T-helper 2 cell treated with Interferon-gamma antibody and Interleukin-4, amounts not matched to agents 5 μg/mL and 100 μg/mL, for 36 hours (primary cell): ENCODE measurements around the gene FGF2.
A peak's percentile ranks its signal among the peaks of the same experiment; 100 is the strongest.
"Not testable (repeated sequence)": the region's sequence is repeated elsewhere in the genome, so short reads cannot be mapped to it uniquely, and the experiment has no call there.

ENCODE experiments used
- DNase-seq: peaks from one replicate; pipeline ENCODE4 v3.0.0; 2021; ENCODE audit warnings: low spot score
- H3K27ac Mint-ChIP-seq: one replicate; pipeline ENCODE4 v1.8.0; 2021; ENCODE audit warnings: mild to moderate bottlenecking, mixed read lengths
- H3K27me3 Mint-ChIP-seq: one replicate; pipeline ENCODE4 v1.8.0; 2021; ENCODE audit warnings: low read depth, mixed read lengths
- H3K36me3 Mint-ChIP-seq: one replicate; pipeline ENCODE4 v1.8.0; 2021; ENCODE audit warnings: low read depth, mixed read lengths
- H3K4me1 Mint-ChIP-seq: one replicate; pipeline ENCODE4 v1.8.0; 2021; ENCODE audit warnings: low read depth, mixed read lengths
- H3K4me3 Mint-ChIP-seq: one replicate; pipeline ENCODE4 v1.8.0; 2022; ENCODE audit warnings: mild to moderate bottlenecking, moderate library complexity, mixed read lengths
- H3K9me3 Mint-ChIP-seq: one replicate; pipeline ENCODE4 v1.8.0; 2021; ENCODE audit warnings: mixed read lengths

FGF2 gene

DNA sequence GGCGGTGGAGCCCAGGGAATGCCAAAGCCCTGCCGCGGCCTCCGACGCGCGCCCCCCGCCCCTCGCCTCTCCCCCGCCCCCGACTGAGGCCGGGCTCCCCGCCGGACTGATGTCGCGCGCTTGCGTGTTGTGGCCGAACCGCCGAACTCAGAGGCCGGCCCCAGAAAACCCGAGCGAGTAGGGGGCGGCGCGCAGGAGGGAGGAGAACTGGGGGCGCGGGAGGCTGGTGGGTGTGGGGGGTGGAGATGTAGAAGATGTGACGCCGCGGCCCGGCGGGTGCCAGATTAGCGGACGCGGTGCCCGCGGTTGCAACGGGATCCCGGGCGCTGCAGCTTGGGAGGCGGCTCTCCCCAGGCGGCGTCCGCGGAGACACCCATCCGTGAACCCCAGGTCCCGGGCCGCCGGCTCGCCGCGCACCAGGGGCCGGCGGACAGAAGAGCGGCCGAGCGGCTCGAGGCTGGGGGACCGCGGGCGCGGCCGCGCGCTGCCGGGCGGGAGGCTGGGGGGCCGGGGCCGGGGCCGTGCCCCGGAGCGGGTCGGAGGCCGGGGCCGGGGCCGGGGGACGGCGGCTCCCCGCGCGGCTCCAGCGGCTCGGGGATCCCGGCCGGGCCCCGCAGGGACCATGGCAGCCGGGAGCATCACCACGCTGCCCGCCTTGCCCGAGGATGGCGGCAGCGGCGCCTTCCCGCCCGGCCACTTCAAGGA lies at the start of gene FGF2:
FGF2 (plus strand) TSS at position 279 of the 705 bp plus-strand sequence; CDS start at position 623, 344 bp downstream.
- H3K36me3 Mint-ChIP-seq, result no peaks in the 10 kb centered on the region
- H3K27ac Mint-ChIP-seq, result peak within 1 kb of the TSS; percentile 9
- no peaks in the 10 kb centered on the region for H3K9me3 Mint-ChIP-seq
- DNase-seq, result peak; percentile 22
- peak within 1 kb of the TSS; percentile 74 for H3K4me3 Mint-ChIP-seq
- H3K4me1 Mint-ChIP-seq, result peaks cover 15% of the 10 kb centered on the region
- peaks cover 70% of the 10 kb centered on the region for H3K27me3 Mint-ChIP-seq

DNA sequence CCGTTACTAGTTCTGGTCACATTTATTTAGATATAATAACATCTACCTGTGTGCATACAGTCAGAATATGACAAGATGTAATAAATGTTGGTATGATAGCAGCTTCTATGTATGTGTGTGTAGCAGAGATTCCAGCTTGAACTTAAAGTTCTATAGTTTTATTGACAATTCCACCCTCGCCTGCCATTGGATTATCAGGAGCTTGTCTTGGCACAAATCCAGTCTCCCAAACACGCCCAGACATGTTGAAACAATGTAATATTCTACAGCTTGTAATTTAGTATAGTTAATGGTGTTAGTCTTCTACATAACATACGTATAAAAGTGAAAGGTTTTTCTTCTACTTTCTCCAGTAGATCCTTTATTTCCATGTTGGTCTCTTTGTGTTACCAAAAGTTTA lies 49.7 kb upstream of the FGF2 start:
- Mint-ChIP-seq H3K36me3 (no peaks in the 10 kb centered on the region), H3K9me3 (no peaks in the 10 kb centered on the region), H3K4me3 (no peak overlapping the region), H3K27me3 (peaks cover 5% of the 10 kb centered on the region), H3K4me1 (no peaks in the 10 kb centered on the region), H3K27ac (no peak overlapping the region)
- no peak for DNase-seq

DNA sequence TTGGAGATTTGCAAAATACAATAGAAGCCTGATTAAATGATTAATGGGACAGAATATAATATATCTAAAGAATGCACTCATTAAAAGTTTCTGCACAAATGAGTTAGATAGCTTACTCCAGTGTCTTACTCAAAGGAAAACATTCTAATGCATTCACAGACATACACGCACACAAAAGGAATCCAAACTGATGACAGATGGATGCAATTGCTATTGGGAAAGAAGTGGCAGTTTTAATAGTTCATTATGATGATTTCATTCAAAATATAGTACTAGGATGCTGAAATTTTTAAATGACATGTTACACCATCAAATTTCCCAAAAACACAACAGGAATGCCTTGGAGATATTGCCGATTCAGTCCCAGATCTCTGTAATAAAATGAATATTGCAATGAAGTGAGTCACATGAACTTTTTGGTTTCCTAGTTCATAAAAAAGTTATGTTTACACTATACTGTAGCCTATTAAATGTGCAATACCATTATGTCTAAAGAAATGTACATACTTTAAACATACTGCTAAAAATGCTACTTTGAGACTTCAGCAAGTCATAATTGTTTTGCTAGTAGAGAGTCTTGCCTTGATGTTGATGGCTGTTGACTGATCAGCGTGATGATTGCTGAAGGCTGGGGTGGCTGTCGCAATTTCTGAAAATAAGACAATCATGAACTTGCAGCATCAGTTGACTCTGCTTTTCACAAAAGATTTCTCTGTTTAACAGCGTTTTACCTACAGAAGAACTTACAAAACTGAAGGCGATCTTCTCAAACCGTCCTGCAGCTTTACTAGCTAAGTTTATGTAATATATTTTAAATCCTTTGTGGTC lies 48.6 kb upstream of the FGF2 start:
- Mint-ChIP-seq H3K27ac (no peak overlapping the region), H3K27me3 (peaks cover 6% of the 10 kb centered on the region)
- DNase-seq, result no peak

DNA sequence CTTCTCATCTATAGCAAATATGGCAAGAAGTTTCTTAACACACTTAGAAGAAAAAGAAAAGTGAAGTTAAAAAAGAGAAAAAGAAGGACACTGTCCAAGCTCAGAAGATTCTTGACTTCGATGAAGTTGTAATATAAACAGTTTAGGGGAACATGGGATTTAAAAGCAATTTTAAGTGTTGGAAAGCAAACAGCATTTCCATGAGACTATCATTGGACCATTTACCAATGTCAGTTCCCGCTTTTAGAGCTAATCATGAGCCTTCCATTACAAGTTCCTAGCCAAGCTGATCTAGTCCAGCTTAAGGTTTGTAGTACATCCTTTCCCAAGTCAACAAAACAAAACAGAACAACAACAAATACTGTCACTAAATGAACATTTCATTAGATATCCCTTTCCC lies 45.1 kb upstream of the FGF2 start:
- Mint-ChIP-seq H3K27ac (no peak overlapping the region), H3K4me3 (no peak overlapping the region), H3K27me3 (peaks cover 5% of the 10 kb centered on the region), H3K36me3 (no peaks in the 10 kb centered on the region), H3K4me1 (peaks cover 16% of the 10 kb centered on the region), H3K9me3 (no peaks in the 10 kb centered on the region)
- no peak for DNase-seq

More for the DNA sequence above, 48.6 kb upstream of the FGF2 start:
- Mint-ChIP-seq H3K4me3 (no peak overlapping the region), H3K9me3 (no peaks in the 10 kb centered on the region), H3K36me3 (no peaks in the 10 kb centered on the region), H3K4me1 (no peaks in the 10 kb centered on the region)

DNA sequence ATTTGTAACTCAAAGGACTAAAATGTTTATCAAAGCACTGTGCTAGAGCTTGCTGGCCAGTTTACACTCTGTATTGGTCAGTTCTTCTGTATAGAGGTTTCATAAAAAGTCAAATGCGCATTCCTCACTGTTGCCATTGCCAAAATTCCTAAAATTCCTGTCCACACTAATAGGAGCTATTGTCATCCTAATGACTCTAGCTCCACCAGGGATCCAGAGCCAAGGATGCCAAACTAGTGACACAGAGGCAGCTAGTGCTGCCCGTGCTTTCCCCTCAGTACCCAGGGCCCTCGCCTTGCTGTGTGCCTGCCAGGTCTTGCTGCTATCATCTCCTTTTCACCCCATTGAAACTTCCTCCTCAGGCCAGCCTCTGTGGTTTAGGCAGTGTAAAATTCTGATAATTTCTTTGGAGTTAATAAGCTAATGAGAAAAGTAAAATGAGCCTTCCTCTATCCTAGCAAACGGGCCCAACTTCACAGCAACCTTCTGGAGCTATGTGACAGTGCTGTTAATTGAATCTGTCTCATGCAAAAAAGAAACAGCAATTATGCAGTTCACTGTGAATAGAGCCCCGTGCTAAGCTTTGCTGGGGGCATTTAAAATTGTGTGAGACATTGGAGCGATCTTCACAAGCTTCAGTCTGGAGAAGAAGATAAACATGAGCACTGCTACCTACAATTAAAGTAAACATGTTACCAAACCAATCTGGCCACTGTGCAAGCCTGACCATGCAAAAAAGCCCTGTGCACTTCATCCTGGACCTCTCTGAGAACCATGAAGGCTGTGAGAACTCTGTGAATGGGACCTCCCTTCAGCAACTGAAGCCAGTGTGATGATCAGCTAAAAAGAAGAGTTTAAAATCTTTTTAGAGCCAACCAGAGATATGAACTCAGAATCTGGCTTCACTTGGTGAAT lies 43.1 kb upstream of the FGF2 start:
- no peak overlapping the region for H3K27ac Mint-ChIP-seq
- no peaks in the 10 kb centered on the region for H3K36me3 Mint-ChIP-seq
- no peak overlapping the region for H3K4me3 Mint-ChIP-seq
- peaks cover 5% of the 10 kb centered on the region for H3K27me3 Mint-ChIP-seq
- DNase-seq, result no peak
- H3K9me3 Mint-ChIP-seq, result peaks cover 3% of the 10 kb centered on the region
- H3K4me1 Mint-ChIP-seq, result peaks cover 16% of the 10 kb centered on the region

DNA sequence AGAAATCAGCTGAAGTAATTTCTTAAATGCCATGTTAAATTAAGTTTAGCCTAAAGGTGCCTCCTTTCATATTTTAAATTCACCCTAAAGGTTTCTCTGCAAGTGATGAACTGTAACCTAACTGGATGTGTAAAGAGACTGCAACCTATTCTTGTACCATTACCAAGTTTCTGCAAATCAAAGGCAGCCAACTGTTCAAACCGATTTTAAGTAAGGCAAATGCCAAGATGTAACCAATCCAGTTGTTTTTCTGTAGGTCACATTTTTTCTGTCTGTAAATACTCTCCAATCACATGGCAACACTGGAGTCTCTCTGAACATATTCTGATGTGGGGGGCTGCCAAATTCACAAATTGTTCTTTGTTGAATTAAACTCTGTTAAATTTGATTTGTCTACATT lies 42.4 kb upstream of the FGF2 start:
- Mint-ChIP-seq H3K4me3 (no peak overlapping the region), H3K27me3 (peaks cover 5% of the 10 kb centered on the region), H3K36me3 (no peaks in the 10 kb centered on the region), H3K27ac (no peak overlapping the region), H3K4me1 (peaks cover 16% of the 10 kb centered on the region), H3K9me3 (peaks cover 3% of the 10 kb centered on the region)
- no peak for DNase-seq

DNA sequence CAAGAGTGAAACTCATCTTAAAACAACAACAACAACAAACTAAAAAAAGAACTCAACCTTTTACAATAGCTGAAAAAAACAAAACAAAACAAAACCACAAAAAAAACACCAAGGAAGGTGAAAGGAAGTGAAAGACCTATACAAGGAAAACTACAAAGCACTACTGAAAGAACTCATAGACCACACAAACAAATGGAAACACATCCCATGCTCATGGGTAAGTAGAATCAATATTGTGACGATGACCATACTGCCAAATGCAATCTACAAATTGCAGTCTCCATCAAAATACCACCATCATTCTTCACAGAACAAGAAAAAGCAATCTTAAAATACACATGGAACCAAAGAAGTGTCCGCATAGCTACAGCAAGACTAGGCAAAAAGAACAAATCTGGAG lies 41.5 kb upstream of the FGF2 start:
- Mint-ChIP-seq H3K27me3 (peaks cover 5% of the 10 kb centered on the region), H3K9me3 (peaks cover 3% of the 10 kb centered on the region), H3K4me1 (peaks cover 18% of the 10 kb centered on the region), H3K4me3 (no peak overlapping the region), H3K27ac (peak overlapping the region; percentile 2), H3K36me3 (no peaks in the 10 kb centered on the region)
- DNase-seq, result no peak

DNA sequence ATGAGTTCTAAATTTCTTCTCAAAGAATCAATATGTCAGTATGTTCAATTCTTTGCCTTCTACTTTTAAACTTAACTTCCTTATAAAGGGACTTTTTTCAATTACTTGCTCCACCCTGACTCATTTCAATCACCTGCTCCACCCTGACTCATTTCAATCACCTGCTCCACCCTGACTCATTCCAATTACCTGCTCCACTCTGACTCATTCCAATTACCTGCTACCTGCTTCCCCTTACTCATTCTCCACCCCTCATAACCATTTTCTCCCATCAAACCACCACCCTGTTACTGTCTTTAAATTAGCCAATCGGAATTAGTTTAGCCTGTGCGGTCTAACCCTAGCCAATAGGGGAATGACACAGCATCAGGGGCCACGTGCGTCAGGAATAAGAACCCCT lies 40.3 kb upstream of the FGF2 start:
- Mint-ChIP-seq H3K4me1 (peaks cover 18% of the 10 kb centered on the region), H3K27ac (peak overlapping the region; percentile 0)
- DNase-seq, H3K4me3 Mint-ChIP-seq, H3K9me3 Mint-ChIP-seq, H3K27me3 Mint-ChIP-seq, H3K36me3 Mint-ChIP-seq: not testable (repeated sequence)

DNA sequence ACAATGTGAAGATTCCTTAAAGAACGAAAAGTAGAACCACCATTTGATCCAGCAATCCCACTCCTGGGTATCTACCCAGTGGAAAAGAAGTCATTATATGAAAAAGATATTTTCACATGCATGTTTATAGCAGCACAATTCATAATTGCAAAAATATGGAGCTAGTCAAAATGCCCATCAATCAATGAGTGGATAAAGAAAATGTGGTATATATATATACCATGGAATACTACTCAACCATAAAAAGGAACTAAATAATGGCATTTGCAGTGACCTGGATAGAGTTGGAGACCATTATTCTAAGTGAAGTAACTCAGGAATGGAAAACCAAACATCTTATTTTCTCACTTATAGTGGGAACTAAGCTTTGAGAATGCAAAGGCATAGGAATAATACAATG lies 39.7 kb upstream of the FGF2 start:
- not testable (repeated sequence) for DNase-seq, H3K36me3 Mint-ChIP-seq, H3K9me3 Mint-ChIP-seq, H3K27me3 Mint-ChIP-seq, H3K27ac Mint-ChIP-seq, H3K4me3 Mint-ChIP-seq
- peaks cover 18% of the 10 kb centered on the region for H3K4me1 Mint-ChIP-seq

DNA sequence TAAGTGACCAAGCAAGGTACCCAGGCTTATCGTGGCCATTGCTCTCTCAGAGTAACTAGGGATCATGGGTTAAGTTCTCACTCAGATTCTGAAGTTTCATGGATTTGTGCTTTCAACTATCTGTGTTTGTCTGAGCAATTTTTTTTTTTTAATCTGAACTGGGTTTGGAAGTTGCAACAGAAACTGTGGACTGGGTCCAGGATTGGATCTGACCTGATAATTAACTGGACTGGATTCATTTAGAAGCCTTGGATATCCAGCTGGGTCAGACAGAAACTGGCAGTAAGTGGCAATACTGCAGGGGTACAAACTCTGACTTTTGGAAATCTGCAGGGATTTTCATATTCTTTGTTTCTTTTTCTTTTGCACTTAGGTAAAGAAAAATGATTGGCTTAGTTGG lies 38.7 kb upstream of the FGF2 start:
- Mint-ChIP-seq H3K4me1 (peaks cover 18% of the 10 kb centered on the region), H3K9me3 (peaks cover 3% of the 10 kb centered on the region), H3K27ac (no peak overlapping the region), H3K4me3 (no peak overlapping the region), H3K27me3 (no peaks in the 10 kb centered on the region), H3K36me3 (no peaks in the 10 kb centered on the region)
- DNase-seq, result no peak

DNA sequence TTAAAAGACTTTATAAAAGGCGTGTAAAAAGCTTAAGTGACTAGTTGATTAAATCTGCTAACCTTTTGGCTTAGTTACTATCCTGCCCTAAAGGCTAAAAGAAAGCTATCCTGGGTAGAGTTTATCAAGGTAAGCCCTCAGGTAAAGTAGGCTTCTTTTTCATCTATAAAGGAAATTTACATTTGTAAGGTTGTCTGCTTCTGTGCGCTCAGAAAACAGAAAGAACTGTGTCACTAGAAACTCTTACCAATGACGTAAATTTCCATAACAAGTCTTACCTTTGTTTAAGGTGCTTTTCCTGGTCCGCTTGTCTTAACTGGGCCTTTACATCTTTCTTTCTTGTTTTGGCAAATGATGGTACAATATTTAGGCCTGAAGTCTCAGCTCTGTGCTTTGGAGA lies 37.7 kb upstream of the FGF2 start:
- H3K27ac Mint-ChIP-seq, result no peak overlapping the region
- peaks cover 3% of the 10 kb centered on the region for H3K9me3 Mint-ChIP-seq
- no peak overlapping the region for H3K4me3 Mint-ChIP-seq
- no peaks in the 10 kb centered on the region for H3K27me3 Mint-ChIP-seq
- H3K4me1 Mint-ChIP-seq, result peaks cover 16% of the 10 kb centered on the region
- DNase-seq, result no peak
- H3K36me3 Mint-ChIP-seq, result no peaks in the 10 kb centered on the region

DNA sequence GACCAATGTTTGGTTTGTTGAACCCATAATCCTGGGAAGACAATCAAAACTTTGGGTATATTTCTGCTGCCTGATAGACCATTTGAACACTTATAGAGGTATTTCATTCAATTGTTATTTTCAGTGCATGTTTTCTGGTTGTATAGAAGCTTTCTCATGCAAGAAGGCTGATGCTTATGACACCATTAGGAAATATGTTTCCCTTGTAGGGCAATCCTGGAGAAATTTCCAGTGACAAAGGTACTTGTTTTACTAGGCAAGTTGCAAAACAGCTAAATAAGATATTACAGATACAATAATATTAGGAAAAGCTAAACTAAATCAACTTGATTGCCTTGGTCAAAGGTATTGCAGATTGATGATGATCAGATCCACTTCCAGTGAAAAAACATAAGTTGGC lies 32.8 kb upstream of the FGF2 start:
- DNase-seq, result no peak
- no peak overlapping the region for H3K4me3 Mint-ChIP-seq
- no peaks in the 10 kb centered on the region for H3K9me3 Mint-ChIP-seq
- H3K27me3 Mint-ChIP-seq, result no peaks in the 10 kb centered on the region
- H3K4me1 Mint-ChIP-seq, result peaks cover 4% of the 10 kb centered on the region
- H3K27ac Mint-ChIP-seq, result no peak overlapping the region
- H3K36me3 Mint-ChIP-seq, result no peaks in the 10 kb centered on the region

DNA sequence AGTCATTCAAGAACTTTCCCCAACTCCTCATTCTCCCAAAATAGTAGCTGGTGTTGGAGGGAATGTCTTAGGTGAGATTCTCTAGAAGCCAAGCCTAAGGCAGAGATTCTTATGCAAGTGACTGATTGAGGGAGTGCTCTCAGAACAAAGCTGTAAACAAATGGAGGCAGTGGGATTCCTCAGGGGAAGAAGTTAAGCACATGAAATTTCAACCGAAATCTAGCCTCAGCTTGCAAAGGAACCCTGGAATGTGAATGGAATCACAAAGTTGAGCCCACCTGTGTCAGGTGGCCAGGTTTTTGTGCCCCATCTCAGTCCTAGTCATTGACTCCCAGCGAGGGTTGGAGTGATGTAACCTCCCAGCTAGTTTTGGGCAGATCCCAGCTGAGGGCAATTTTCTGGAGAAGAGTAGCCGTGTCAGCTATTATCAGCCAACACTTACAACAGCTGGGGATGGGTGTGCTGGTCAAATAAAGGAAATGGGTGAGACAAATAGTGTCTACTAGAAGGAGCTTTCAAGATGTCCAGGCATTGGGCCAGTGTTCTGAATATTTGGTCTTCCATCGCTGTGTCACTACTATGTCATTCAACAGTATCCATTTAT lies 29.7 kb upstream of the FGF2 start:
- H3K27ac Mint-ChIP-seq, result no peak overlapping the region

More for the DNA sequence above, 29.7 kb upstream of the FGF2 start:
- Mint-ChIP-seq H3K9me3 (no peaks in the 10 kb centered on the region), H3K4me1 (peaks cover 2% of the 10 kb centered on the region), H3K27me3 (no peaks in the 10 kb centered on the region), H3K4me3 (no peak overlapping the region), H3K36me3 (no peaks in the 10 kb centered on the region)
- no peak for DNase-seq
